ENCODE data around the gene ROBO1. TPM values are rescaled to one million over a fixed set of nuclear protein-coding genes. Genes with fewer than 3 reads are reported as not detected.

Gene ROBO1
- total and polyA plus RNA-seq, 2 donors (not counting 3 experiments of a cell fraction or from before 2014, with no cell fraction given): 5.9 to 14.2 TPM

GRCh38 chr3:78992830-78993229 is 775.0 kb downstream of the ROBO1 start:
- TF ChIP-seq POLR2AphosphoS5 (IDR thresholded peaks at IDR 0.05; ENCODE audit: insufficient read depth, low read depth, low read length) (no peak), MYC (IDR thresholded peaks at IDR 0.05; ENCODE audit: low read depth, low read length) (no peak), GATA2 (IDR thresholded peaks at IDR 0.05; ENCODE audit: insufficient read depth, insufficient read length, low read depth, low read length) (no peak), EZH2 (IDR thresholded peaks at IDR 0.05; ENCODE audit: borderline replicate concordance, low read depth, low read length, severe bottlenecking) (no peak), CTCF (IDR thresholded peaks at IDR 0.05; ENCODE audit: extremely low read depth in 1 of 2, insufficient read depth in 1 of 2, low read depth in 1 of 2, low read length in 2 of 2) (no peak), POLR2A (IDR thresholded peaks at IDR 0.05; ENCODE audit: low read depth, low read length) (no peak), MAX (IDR thresholded peaks at IDR 0.05; ENCODE audit: insufficient read depth, insufficient read length) (no peak), FOS (IDR thresholded peaks at IDR 0.05; ENCODE audit: borderline replicate concordance, insufficient read depth, low read length) (no peak), JUN (IDR thresholded peaks at IDR 0.05; ENCODE audit: borderline replicate concordance, insufficient read depth, insufficient read length, low read depth) (no peak)
- FAIRE-seq (no peak), DNase-seq (ENCODE audit: low read depth, low spot score) (no peak)
- dilution Hi-C loops (cut with MboI; ENCODE audit: extremely low pct_ligation_motif_present, low sequenced_read_pairs): no loop called here
- Histone ChIP-seq H4K20me1 (replicated peaks; ENCODE audit: control insufficient read depth, extremely low read depth, insufficient read depth, low read length) (no peaks in the 10 kb centered on the region), H2AFZ (ENCODE audit: low read depth, low read length) (no peak overlapping the region), H3K9me1 (replicated peaks; ENCODE audit: control insufficient read depth, extremely low read depth, insufficient read depth, low read length) (no peaks in the 10 kb centered on the region), H3K4me3 (replicated peaks in 1 of 3; ENCODE audit: insufficient read depth in 1 of 3, low read depth in 1 of 3, low read length in 3 of 3) (no peak overlapping the region), H3K4me2 (ENCODE audit: insufficient read depth, low read length) (no peak overlapping the region), H3K36me3 (ENCODE audit: control insufficient read depth in 2 of 2, extremely low read depth in 1 of 2, insufficient read depth in 2 of 2, low read length in 2 of 2) (no peaks in the 10 kb centered on the region), H3K79me2 (ENCODE audit: control insufficient read depth, insufficient read depth, low read length) (no peaks in the 10 kb centered on the region), H3K9ac (replicated peaks; ENCODE audit: extremely low read depth, insufficient read depth, low read length) (no peak overlapping the region), H3K4me1 (ENCODE audit: control insufficient read depth, extremely low read depth, insufficient read depth, low read length) (peaks cover 6% of the 10 kb centered on the region), H3K9me3 (replicated peaks; ENCODE audit: control insufficient read depth, insufficient read depth, low read length) (no peaks in the 10 kb centered on the region), H3K27ac (ENCODE audit: insufficient read depth, low read depth, low read length) (no peak overlapping the region), H3K27me3 (ENCODE audit: control insufficient read depth in 2 of 2, insufficient read depth in 2 of 2, low read length in 2 of 2) (no peaks in the 10 kb centered on the region)
- ChIA-PET CTCF (no interaction called here), POLR2A (no interaction called here)
- BruUV-seq (replicated peaks): no TSS peak
- intact Hi-C loops (cut with micrococcal nuclease): no loop called here

Data from endothelial cell of umbilical vein (primary cell).